Vagina (tissue), 2 donors: ENCODE data around the gene ARAP3. TPM values are rescaled to one million over a fixed set of nuclear protein-coding genes. Genes with fewer than 3 reads are reported as not detected.
A peak's percentile ranks its signal among the peaks of the same experiment; 100 is the strongest.

Experiments
- DNase-seq, 2 donors: peaks; one replicate each; pipeline ENCODE4 v3.0.0-alpha.2; 2017; ENCODE audit errors: extremely low spot score in 2 of 2
- H3K27ac ChIP-seq: fragments of 200-600 bp; sonication (generic); one replicate; pipeline ENCODE4 v1.5.1; 2019
- H3K27me3 ChIP-seq: fragments of 200-600 bp; sonication (generic); one replicate; pipeline ENCODE4 v1.5.1; 2019
- H3K36me3 ChIP-seq, 2 donors: fragments of 200-600 bp; sonication (generic); one replicate each; pipeline ENCODE4 v1.5.1; 2017 to 2019
- H3K4me1 ChIP-seq: fragments of 200-600 bp; sonication (generic); one replicate; pipeline ENCODE4 v1.5.1; 2019
- H3K4me3 ChIP-seq, 2 donors: fragments of 200-600 bp; sonication (generic); 1 replicate in 1 of 2; 2 replicates in 1 of 2; pipeline ENCODE4 v1.5.1; 2016 to 2019
- H3K9me3 ChIP-seq: fragments of 200-600 bp; sonication (generic); one replicate; pipeline ENCODE4 v1.5.1; 2019
- POLR2A ChIP-seq, 2 donors: fragments of 450-650 bp; IDR thresholded peaks; one replicate each; pipeline ENCODE4 v1.6.1; 2017; ENCODE audit warnings: antibody characterized with exemption in 2 of 2, mild to moderate bottlenecking in 2 of 2, moderate library complexity in 2 of 2
- POLR2AphosphoS5 ChIP-seq, 2 donors: sonication (generic); formaldehyde crosslinking; IDR thresholded peaks; one replicate each; pipeline ENCODE4 v1.9.0; 2017; ENCODE audit warnings: antibody characterized with exemption in 2 of 2, mild to moderate bottlenecking in 2 of 2, low read depth in 1 of 2; ENCODE audit not compliant: insufficient read depth in 1 of 2
- intact Hi-C: fragments of 100-400 bp; cut with DNase I; formaldehyde crosslinking; loops from one replicate; pipeline ENCODE4 v1.15.1; 2023
- total RNA-seq: library from RNA; depleted of rRNA; stranded (reverse); fragments of >200 nt; gene quantifications from one replicate; pipeline ENCODE4 v1.2.3, GENCODE V29; 2016
- TF ChIP-seq, protein P1 (sequence below), 3 experiments: fragments of 450-650 bp in 2 of 3; fragments of 200-600 bp in 1 of 3; sonication (generic) in 1 of 3; IDR thresholded peaks; one replicate each; pipeline ENCODE4 v1.5.1; 2017 to 2019; ENCODE audit warnings: antibody characterized with exemption in 3 of 3, mild to moderate bottlenecking in 2 of 3, moderate library complexity in 2 of 3

ARAP3 gene
- total RNA-seq, 1 donor from 2014 or later: 13.3 TPM

DNA sequence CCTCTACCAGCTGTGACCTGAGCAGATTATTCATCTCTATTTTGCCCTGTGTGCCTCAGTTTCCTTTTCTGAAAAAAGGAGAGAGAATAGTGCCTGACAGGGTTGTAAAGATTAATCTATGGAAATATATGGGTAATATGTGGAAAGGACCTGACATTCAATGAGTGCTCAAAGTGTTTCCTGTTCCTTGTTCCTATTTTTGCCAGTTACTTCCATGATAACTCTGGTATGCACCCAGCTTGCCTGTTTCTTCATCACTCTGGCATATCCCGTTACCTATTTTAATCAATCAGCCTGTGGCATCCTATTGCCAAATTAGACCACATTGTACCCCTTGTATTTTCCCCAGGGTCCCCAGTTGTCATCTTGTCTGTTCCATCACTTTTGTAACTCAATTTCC lies 3.6 kb upstream of the ARAP3 start:
- no peaks in the 10 kb centered on the region for H3K36me3 ChIP-seq
- no peaks in the 10 kb centered on the region for H3K27me3 ChIP-seq
- no peak overlapping the region for H3K4me3 ChIP-seq
- TF ChIP-seq, protein P1, sequence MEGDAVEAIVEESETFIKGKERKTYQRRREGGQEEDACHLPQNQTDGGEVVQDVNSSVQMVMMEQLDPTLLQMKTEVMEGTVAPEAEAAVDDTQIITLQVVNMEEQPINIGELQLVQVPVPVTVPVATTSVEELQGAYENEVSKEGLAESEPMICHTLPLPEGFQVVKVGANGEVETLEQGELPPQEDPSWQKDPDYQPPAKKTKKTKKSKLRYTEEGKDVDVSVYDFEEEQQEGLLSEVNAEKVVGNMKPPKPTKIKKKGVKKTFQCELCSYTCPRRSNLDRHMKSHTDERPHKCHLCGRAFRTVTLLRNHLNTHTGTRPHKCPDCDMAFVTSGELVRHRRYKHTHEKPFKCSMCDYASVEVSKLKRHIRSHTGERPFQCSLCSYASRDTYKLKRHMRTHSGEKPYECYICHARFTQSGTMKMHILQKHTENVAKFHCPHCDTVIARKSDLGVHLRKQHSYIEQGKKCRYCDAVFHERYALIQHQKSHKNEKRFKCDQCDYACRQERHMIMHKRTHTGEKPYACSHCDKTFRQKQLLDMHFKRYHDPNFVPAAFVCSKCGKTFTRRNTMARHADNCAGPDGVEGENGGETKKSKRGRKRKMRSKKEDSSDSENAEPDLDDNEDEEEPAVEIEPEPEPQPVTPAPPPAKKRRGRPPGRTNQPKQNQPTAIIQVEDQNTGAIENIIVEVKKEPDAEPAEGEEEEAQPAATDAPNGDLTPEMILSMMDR (IDR thresholded peaks at IDR 0.05): no peak
- TF ChIP-seq POLR2AphosphoS5 (IDR thresholded peaks at IDR 0.05; ENCODE audit: insufficient read depth in 1 of 2, low read depth in 1 of 2) (no peak), POLR2A (IDR thresholded peaks at IDR 0.05) (no peak)
- peaks cover 21% of the 10 kb centered on the region for H3K4me1 ChIP-seq
- no peaks in the 10 kb centered on the region for H3K9me3 ChIP-seq
- intact Hi-C loops: no loop called here
- no peak overlapping the region for H3K27ac ChIP-seq
- DNase-seq: no peak

DNA sequence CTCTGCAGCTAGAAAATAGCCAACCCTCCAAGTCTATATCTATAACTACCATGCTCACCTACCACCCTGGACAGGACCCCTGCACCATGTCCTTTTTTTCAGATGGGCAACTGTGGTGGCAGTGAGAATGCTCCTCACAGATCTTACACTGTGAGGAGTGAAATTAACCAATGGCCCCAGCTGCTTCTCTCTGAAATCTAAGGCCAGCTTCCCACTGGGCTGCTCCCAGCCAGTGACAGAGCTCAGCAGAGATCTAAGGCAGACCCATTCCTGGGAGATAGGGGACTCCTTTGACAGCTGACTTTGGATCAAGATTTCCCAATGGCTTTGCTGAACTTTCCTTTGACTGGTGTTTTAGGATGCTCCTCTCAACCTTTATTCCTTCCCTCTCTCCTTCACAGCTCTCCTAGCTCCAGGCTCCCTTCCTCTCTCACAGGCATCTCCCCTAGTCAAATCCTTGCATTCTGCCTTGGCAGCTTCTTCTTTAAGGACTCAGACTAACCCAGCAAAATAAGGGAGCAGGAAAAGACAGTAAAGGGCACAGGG lies 1.6 kb upstream of the ARAP3 start:
- no peaks in the 10 kb centered on the region for H3K36me3 ChIP-seq
- TF ChIP-seq, protein P1 (IDR thresholded peaks at IDR 0.05): no peak
- TF ChIP-seq POLR2A (IDR thresholded peaks at IDR 0.05): no peak
- TF ChIP-seq POLR2AphosphoS5 (IDR thresholded peaks at IDR 0.05; ENCODE audit: insufficient read depth in 1 of 2, low read depth in 1 of 2): no peak
- intact Hi-C loops: no loop called here
- no peaks in the 10 kb centered on the region for H3K9me3 ChIP-seq
- no peak overlapping the region for H3K27ac ChIP-seq
- H3K4me1 ChIP-seq: peaks cover 29% of the 10 kb centered on the region
- no peak for DNase-seq
- H3K27me3 ChIP-seq: no peaks in the 10 kb centered on the region
- H3K4me3 ChIP-seq: no peak overlapping the region

DNA sequence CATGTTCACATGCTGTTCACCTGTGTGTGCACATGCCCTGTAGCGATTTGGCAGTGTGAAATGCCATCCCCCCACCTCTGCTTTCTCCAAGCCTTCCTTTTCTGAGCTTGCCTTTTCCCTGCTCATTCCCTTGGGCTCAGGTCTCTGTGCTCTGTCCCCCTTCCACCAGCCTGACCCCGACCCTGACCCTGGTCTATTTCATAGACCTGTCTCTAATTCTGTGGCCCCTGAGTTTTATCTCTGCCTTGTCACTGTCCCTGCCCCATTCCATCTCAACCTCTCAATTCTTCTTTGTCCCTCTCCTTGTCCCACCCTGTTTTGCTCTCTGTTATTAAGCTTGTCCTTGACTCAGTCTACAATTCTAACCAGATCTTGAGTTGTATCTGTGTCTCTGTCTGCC lies 735 bp downstream of the ARAP3 start:
- TF ChIP-seq POLR2A (IDR thresholded peaks at IDR 0.05): no peak
- TF ChIP-seq, protein P1 (IDR thresholded peaks at IDR 0.05): no peak
- no peak for TF ChIP-seq POLR2AphosphoS5 (IDR thresholded peaks at IDR 0.05; ENCODE audit: insufficient read depth in 1 of 2, low read depth in 1 of 2)
- no peaks in the 10 kb centered on the region for H3K9me3 ChIP-seq
- no peak for DNase-seq
- H3K36me3 ChIP-seq: no peaks in the 10 kb centered on the region
- H3K27ac ChIP-seq: peak overlapping the region; percentile 76
- intact Hi-C loops: no loop called here
- no peaks in the 10 kb centered on the region for H3K27me3 ChIP-seq
- H3K4me3 ChIP-seq: peak overlapping the region; percentile 49
- peaks cover 29% of the 10 kb centered on the region for H3K4me1 ChIP-seq

DNA sequence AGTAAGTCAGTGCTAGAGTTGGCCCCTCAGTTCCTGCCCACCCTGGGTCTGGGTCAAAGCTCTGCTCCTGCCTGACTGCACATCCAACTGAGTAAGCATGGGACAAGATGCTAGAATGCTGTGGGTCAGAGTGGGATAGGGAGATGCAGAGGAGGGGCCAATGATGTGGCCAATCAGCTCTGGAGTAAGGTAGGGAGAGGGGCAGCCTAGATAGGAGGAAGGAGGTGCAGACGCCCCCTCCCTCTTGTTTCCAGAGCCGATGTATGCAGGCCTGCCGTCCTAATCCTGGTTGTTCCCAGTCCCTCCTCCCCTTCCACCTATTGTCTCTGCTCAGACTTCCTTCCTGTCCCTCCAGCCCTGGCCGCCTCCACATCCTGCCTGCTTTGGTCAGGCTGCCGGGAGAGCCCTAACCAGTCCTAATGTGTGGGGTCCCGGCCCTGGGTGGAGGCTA lies 1.3 kb downstream of the ARAP3 start:
- Histone ChIP-seq H3K36me3 (no peaks in the 10 kb centered on the region), H3K9me3 (no peaks in the 10 kb centered on the region), H3K4me1 (peaks cover 29% of the 10 kb centered on the region), H3K27me3 (no peaks in the 10 kb centered on the region), H3K4me3 (peak overlapping the region; percentile 49), H3K27ac (peak overlapping the region; percentile 76)
- TF ChIP-seq, protein P1 (IDR thresholded peaks at IDR 0.05): no peak
- TF ChIP-seq POLR2AphosphoS5 (IDR thresholded peaks at IDR 0.05; ENCODE audit: insufficient read depth in 1 of 2, low read depth in 1 of 2) (peak in 1 of 2 donors; percentile 37), POLR2A (IDR thresholded peaks at IDR 0.05) (no peak)
- intact Hi-C loops: no loop called here
- DNase-seq: no peak

DNA sequence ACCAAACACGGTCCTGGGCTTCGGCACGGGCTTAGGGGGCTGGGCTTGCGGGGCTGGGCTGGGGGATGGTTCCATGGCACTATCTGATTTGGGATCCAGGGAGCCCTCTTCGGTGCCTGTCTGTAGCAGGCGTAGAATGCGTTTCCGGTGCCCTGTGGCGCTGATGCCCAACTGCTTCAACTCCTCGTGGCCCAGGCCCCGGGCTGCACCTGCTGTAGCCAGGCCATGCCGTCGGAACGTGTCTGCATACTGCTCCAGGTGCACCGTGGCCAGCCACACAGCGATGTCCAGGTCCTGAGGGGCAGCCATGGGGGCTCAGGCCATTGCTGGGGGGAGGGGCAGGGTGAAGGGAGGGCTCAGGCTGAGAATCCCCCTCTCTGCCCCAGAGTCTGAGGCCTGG lies 1.9 kb downstream of the ARAP3 start:
- Histone ChIP-seq H3K4me1 (peaks cover 29% of the 10 kb centered on the region), H3K9me3 (no peaks in the 10 kb centered on the region), H3K27ac (no peak overlapping the region), H3K4me3 (peak overlapping the region in 1 of 2 donors; percentile 18), H3K27me3 (no peaks in the 10 kb centered on the region), H3K36me3 (no peaks in the 10 kb centered on the region)
- no peak for DNase-seq
- intact Hi-C loops: no loop called here
- TF ChIP-seq POLR2AphosphoS5 (IDR thresholded peaks at IDR 0.05; ENCODE audit: insufficient read depth in 1 of 2, low read depth in 1 of 2): no peak
- TF ChIP-seq POLR2A (IDR thresholded peaks at IDR 0.05): no peak
- TF ChIP-seq, protein P1 (IDR thresholded peaks at IDR 0.05): no peak
